Measurements from ENCODE around the gene STX4.
A peak's percentile ranks its signal among the peaks of the same experiment; 100 is the strongest.

Gene STX4

DNA sequence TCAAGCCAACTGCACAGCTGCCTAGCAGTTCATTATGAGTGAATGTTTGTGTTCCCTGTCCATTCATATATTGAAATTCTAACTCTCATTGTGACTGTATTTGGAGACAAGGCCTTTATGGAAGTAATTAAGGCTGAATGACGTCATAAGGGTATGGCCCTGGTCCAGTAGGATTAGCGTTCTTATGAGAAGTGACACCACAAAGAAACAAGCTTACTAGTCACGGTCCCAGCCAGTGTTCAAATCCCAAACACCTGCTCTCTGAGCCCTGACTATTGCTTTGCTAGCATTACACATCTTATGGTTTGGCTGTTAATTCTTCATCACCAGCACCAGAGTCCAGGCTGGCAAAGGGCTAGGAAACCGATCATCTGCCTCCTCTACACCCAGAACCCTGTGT lies 38.5 kb downstream of the STX4 start:
- peak; percentile 73 for DNase-seq

GRCh38 chr16:31072540-31073141 lies 39.3 kb downstream of the STX4 start:
- DNase-seq = no peak

- peak; percentile 94 for DNase-seq
Observed at GRCh38 chr16:31073142-31073969, 40.0 kb downstream of the STX4 start.

GRCh38 chr16:31073970-31074813 lies 40.8 kb downstream of the STX4 start, which contains the start of the genes ZNF646 and ZNF668:
Gene ZNF646 (plus strand): TSS chr16:31074422. CDS start chr16:31076325, 1,903 bp downstream.
Gene ZNF668 (minus strand): TSS chr16:31074240. CDS start chr16:31064459, 9,781 bp downstream.
- DNase-seq = peak; percentile 98

DNA sequence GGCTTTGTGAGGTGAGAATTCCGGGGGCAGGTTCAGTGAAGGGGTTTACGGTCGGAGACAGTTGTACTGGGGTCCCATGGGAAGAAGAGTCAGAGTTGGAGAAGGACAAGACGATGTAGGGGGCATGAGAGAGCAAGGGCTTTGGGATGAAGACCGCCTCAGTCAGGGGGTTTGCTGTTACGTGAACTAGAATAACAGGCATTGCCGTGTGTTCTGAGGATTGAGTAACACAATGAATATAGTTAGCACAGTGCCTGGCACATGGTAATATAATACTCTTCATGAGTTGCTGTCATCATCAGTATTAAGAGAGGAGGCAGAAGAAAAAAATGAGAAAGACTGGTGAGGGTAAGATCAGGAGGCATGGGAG lies 41.4 kb downstream of the STX4 start:
- DNase-seq = no peak

- DNase-seq = no peak
Observed at GRCh38 chr16:31076319-31076718, 43.0 kb downstream of the STX4 start.

- DNase-seq = no peak
Observed at GRCh38 chr16:31077024-31077423, 43.7 kb downstream of the STX4 start.

DNA sequence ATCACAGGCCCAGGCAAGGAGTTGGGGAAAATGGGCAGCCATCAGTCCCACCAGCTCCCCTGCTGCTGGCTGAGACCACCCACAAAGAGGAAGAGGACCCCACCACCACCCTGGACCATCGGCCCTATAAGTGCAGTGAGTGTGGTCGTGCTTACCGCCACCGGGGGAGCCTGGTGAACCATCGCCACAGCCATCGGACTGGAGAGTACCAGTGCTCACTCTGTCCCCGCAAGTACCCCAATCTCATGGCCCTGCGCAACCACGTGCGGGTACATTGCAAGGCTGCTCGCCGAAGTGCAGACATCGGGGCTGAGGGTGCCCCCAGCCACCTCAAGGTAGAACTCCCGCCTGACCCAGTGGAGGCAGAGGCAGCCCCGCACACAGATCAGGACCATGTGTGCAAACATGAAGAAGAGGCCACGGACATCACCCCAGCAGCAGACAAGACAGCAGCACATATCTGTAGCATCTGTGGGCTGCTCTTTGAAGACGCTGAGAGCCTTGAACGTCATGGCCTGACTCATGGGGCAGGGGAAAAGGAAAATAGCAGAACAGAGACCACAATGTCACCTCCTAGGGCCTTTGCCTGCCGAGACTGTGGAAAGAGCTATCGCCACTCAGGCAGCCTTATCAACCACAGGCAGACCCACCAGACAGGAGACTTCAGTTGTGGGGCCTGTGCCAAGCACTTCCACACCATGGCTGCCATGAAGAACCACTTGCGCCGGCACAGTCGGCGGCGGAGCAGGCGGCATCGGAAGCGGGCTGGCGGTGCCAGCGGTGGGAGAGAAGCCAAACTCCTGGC lies 44.4 kb downstream of the STX4 start:
- no peak for DNase-seq

GRCh38 chr16:31078597-31079341 lies 45.4 kb downstream of the STX4 start:
- DNase-seq = no peak

- no peak for DNase-seq
Observed at GRCh38 chr16:31079342-31079944, 46.1 kb downstream of the STX4 start.

GRCh38 chr16:31080035-31080629 lies 46.8 kb downstream of the STX4 start:
- no peak for DNase-seq

DNA sequence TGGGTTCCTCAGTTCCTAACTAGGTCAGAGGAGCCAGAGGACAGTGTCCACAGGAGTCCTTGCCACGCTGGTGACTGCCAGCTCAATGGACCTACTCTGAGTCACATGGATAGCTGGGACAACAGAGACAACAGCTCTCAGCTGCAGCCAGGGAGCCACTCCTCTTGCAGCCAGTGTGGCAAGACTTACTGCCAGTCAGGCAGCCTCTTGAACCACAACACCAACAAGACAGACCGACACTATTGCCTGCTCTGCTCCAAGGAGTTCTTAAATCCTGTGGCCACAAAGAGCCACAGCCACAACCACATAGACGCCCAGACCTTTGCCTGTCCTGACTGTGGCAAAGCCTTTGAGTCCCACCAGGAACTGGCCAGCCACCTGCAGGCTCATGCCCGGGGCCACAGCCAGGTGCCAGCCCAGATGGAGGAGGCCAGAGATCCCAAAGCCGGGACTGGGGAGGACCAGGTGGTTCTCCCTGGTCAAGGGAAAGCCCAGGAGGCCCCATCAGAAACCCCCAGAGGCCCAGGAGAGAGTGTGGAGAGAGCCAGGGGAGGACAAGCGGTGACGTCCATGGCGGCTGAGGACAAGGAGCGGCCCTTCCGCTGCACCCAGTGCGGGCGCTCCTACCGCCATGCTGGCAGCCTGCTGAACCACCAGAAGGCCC lies 47.5 kb downstream of the STX4 start:
- DNase-seq = no peak

DNA sequence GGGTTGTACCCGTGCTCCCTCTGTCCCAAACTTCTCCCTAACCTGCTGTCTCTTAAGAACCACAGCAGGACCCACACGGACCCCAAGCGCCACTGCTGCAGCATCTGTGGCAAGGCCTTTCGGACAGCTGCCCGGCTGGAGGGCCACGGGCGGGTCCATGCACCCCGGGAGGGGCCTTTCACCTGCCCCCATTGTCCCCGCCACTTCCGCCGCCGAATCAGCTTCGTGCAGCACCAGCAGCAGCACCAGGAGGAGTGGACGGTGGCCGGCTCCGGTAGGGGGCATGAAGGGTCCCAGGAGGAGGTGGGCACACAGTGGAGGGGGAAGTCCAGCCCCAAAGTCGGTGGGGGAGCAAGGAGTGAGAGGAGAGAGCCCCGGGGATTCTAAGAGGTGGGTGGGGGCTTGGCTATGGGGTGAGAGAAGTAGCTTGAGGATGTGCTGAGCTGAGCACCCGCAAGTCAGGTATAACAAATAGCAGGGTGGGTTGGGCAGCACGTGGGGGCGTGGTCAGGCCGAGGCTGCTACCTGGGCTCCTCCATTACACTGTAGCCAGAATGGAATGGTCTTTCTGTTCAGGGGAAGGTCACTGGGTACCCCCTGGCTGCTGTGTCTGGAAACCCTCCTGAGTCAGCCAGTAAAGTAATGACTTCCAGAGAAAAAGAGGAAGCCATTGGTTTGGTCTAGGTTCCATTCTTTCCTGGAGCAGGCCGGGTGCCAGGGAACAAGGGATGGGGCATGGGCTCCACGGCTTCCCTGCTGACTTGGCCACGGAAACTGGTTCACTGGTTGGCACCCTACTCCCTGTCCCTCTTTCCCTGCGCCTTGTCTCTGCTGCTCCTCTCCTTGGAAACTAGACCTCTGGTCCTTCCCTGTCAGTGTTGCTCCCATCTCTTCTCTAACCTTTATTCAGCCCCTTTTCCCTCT lies 48.3 kb downstream of the STX4 start:
- no peak for DNase-seq

DNA sequence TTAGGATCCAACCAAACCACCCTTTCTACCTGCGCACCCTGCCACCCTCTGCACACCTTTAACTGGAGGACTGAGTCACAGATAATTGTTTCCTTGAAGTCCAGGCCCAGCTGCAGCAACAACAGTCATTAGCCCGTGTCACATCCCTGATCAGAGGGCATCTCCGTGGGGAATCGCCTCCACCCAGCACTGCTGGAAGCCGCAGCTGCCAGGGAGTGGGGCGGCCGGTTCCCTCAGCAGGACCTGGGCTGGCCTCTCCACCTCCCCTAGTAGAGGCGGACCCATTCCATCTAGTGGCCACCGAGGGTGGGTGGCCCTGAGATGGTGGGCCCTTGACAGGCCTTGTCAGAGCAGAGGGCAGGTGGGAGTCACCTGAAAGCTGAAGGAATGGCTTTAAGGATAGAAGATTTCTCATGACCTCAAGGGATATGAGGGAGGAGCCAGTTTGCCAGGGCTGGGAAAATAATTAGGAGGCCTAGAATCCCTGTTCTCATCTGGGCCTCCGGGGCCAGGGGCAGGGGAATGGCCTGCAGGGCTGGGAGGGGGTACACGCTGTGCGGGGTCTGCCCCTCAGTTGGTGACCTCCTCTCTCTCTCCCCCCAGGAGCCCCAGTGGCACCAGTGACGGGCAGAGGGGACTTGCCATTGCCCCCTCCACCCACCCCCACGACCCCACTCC lies 49.1 kb downstream of the STX4 start:
- peak; percentile 25 for DNase-seq

DNA sequence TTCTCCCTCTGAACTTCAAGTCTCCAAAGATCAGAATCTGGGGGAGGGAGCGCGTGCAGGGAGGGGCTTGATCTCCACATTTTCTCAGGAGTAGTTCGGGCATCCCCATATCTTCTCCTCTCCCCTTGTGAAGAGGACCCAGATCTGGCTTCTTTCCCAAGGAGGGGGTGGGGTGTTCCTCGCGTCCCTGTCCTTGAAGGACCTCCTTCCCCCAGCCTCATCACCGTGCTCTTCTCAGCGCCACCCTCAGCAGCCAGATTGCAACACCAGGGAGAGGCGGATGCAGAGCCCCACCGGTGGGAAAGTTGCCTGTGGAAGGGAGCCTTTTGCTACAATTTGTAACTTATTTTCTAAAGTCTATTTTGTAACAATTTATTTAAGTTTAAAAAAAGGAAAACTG lies 49.7 kb downstream of the STX4 start:
- no peak for DNase-seq

- DNase-seq = no peak
Observed at GRCh38 chr16:31083556-31083955, 50.2 kb downstream of the STX4 start.

DNA sequence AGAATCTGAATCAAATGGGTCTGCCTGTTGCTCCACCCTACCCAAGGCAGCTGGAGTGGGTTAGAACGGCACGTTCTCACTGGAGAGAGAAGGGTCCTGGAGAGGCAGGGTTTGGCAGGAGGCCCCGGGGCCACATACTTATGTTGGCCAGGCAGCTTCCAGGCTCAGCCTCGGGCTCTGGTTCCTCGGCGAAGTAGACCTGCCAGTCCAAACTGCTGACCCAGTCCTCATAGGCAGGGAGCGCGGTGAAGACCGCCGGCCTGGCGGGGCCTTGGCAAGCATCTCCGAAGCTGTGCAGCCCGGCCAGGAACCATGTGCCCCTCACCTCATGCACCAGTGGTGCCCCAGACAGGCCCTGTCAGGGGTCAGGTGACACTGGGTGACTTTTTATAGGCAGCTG lies 50.6 kb downstream of the STX4 start:
- peak; percentile 22 for DNase-seq

- peak; percentile 41 for DNase-seq
Observed at GRCh38 chr16:31084584-31085302, 51.4 kb downstream of the STX4 start.

Measured in left hindlimb (tissue), 1 donor.